Measurements from ENCODE around the gene SMIM24.

SMIM24 gene

DNA sequence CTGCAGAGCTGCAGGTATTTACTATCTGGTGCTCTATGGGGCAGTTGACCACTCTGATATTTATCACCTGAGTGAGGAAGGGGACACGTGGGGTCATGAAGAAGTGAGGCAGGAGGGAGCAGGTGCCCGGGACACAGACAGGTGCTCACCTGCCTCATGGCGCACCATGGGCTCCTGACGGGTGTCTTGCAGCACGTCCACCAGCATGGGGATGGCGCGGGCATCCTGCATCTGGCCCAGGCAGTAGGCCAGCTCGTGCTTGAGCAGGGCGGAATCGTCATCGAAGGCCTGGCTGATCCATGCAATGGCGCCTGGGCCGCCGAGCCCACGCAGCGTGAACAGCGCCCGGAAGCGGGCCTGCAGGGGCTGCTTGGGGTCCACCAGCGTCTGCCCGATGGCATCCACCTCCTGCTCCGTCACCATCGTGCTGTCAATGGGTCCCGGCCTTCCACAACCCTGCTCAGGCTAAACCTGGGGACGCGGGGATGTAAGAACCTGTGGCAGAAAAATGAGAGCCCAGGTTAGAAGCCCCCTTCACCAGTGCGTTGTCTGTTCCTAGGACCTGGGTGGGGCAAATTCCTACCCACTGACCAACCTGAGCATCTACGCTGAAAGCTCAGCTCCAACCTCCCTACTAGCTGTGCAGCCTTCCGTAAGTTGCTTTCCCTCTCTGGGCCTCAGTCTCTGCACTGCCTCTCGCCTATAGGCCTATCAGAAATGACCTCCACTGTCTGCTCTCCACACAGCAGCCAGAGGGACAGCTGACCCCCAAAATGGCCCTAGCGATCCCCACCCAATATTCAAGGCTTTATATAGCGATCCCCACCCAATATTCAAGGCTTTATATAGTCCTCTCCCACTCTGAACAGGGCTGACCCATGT, 16.3 kb upstream of the SMIM24 start:
- no peak for DNase-seq

DNA sequence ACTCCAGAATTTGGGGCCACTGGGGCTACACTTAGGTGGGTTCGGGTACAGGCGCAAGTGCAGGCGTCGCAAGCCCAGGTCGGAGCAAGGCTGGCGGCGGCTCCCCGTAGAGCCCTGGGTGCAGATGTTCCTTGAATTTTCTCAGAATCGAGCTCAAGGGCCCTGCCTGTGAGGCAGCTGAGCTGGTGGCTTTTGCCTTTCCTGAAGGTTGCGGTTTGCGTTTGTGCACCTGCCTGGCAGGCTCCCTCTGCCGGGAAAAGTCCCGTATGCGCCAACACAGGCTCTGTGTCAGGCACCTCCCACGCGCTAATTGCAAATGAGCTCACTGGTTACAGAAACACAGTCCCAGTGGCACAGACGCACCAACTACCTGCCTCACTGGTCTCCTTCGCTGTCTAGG, 14.2 kb upstream of the SMIM24 start:
- peak; percentile 69 for DNase-seq

DNA sequence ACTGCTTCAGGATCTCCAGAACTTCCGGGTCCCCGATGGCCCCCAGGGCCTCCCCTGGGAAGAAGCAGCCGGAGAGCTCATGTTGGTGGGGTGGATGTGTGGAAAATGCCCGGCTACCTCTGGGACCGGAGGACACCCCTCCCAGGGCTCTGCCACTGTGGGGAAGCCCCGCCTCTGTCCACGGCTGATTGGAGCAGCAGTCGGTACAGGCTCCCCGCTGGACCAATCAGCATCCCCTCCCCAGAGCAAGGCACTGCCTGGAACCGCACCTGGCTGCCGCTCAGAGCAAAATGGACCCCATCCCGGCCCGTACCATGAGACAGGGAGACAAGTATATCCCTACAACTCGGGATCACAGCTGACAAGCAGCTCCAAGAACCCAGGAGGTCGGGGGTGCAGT, 13.7 kb upstream of the SMIM24 start:
- DNase-seq, result peak; percentile 43 to 58

DNA sequence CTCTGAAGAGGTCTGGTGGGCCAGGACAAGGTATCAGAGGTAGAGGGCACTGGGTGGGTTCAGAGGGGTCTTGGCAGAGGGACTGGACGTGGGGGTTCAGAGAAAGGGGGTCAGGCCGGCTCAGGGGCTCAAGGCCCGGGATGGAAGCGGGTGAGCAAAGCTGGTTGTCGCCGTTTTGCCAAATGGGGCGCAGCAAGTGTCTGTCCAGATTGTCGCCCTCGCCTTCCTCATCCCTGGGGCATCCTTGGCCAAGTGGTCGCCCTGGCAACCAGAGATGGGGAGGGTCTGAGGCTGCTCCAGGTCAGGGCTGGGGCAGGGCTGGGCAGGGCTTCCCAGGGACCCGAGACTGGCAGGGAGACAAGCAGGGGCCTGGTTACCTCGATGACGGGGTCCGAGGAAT, 13.3 kb upstream of the SMIM24 start:
- DNase-seq, result no peak

DNA sequence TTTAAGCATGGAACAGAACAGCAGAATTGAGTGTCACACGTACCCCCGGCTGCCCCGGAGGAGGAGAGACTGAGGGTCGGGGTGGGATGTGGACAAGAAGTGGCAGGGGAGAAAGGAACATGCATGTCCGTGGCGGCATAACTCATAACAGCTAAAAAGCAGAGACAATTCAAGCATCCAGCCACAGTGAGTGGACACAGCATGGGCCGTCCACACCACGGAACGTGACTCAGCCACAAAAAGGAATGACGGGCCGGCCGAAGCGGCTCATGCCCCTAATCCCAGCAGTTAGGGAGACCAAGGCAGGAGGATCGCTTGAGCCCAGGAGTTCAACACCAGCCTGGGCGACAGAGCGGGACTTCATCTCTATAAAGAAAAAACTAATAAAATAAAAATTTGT, 12.6 kb upstream of the SMIM24 start:
- no peak for DNase-seq

DNA sequence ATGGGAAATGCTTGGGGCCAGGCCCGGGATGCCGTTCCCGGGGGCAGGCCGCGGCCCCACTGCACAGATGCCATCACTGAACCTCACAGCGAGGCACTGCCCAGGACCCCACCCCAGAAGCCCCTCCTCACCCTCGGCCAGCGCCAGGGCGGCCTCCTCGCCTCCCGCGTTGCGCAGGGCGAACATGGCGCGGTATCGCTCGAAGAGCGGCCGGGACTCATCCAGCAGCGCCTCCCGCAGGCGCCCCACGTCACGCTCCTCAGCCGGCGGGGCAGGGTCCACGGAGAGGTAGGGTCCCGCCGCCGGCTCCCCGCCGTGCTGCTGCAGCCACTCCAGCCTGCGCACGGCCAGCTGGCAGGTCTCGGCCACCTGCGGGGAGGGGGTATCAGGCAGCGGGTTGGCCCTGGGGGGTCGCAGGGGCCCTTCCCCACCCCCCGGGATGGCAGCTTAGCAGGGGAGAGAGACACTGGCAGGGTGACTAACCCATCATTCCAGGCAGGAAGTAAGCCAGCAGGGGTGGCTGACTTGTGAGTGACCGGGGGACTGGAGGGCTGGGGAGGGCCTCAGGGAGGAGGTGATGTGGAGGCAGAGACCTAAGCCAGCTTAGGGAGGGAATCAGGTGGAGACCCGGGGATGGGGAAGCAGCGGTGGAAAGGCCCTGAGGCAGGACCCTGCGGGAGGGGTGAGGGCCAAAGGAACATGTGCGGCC, 12.0 kb upstream of the SMIM24 start:
- DNase-seq, result no peak

DNA sequence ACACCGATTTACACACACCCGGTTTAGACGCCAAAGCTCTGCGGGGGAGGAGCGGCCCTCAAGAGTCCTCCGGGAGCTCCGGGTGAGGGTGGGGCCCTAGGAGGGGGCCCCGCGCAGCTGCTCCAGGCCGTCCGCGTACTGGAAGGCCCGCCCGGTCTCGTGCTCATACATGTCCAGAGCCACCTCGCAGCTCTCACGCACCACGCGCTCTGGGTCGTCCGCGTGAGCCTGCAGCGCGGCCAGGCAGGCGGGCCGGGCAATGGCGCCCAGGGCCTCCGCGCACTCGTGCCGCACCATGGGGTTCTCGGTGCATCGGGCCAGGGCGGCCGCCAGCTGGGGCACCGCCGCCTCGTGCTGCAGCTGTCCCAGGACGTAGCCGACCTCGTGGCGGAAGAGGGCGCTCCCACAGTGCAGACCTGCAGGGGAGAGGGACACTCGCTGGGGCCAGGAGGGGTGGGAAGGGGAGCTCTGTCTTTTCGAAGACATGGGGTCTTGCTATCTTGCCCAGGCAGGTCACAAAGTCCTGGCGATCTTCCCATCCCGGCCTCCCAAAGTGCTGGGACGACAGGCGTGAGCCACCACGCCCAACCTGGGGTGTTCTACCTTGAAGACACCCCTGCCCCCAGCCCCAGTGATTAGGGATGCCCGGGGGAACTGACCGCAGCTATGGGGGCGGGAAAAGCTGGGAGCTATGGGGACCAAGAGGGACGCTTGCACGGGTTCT, 11.2 kb upstream of the SMIM24 start:
- DNase-seq, result no peak

DNA sequence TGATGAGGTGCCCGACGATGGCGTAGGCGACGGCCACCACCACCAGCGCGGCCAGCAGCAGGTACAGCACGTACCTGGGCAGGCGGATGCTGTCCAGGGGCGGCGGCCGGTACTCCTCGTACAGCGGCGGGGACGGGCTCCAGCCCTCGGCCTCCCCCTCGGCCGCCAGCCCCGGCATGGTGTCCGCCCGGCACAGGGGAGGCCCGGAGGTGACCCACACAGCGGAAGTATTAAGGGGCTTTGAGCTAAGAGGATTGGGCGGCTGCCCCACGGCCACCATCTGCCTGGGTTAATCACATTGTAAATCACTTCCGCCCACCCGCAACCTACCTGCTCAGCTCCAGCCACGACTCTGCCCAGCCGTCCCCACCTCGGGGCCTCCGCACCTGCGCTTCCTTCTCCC, 2.9 kb upstream of the SMIM24 start, which contains the start of gene SMIM44:
SMIM44 (minus strand) TSS at position 216 of the 403 bp plus-strand sequence; CDS start at position 178, 38 bp downstream.
- no peak for DNase-seq

DNA sequence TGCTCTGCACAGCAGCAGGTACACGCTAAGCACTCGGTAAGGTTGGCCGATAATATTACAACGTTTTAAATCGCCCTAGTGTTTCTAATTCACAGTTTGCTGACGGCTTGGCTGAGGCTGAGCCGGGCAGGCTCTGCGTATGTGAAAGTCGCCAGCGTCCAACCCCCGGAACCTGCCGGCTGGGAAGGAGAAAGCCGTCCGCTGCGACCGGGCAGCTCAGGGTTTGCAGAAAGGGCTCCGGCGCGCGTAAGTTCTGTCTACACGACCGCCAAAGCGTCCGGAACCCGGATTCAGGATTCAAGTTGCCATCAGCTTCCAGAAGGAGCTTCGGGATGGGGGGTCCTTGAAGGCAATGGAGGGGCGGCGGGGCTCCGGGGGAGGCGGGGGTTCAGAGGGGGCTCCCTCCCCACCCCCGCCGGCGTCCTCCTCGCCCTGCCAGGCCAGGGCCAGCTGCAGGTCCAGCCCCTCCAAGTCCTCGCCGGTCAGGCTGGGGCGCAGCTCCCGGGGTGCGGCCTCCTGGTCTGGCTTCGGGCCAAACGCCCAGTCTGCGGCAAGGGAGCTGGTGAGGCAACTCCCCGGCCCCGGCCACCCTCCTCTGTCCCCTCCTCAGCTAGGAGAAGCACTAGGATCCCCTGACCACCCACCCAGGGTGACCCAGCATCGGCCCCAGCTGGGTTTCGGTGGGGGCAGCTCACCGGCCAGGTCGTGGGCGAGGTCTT, 2.3 kb upstream of the SMIM24 start:
- DNase-seq, result no peak

DNA sequence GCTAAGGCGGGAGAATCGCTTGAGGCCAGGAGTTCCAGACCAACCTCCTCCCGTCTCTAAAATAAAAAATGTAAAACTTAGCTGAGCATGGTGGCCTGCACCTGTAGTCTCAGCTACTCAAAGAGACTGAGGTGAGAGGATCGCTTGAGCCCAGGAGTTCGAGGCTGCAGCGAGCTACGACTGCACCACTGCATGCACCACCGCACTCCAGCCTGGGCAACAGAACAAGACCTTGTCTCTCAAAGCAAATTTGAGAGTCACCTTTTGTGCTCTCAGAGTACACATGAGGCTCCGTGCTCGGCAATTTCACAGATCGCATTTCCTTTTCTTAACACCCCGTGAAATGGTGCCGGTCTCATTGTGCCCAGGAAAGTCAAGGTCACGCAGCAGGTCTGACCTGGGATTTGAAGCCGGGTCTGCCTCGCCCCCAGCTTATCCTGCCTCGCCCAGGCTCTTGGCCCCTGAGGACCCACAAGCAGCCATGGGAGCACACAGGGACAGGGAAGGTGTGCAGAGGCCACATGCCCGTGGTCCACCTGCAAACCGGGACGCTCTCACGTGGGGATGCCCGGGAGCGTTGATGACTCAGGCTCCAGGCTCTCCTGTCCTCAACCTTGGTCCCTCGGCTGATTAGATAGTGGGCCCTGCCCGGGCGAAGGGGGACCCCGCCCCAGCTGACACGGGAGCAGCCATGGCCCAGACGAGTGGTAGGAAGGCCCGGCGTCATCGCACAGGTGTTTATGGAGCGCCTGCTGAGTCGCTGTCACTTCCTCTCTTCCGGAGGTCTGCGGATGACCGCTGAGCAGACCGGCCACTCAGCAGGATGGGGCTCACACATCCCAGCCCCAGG, 1.1 kb upstream of the SMIM24 start:
- no peak for DNase-seq

DNA sequence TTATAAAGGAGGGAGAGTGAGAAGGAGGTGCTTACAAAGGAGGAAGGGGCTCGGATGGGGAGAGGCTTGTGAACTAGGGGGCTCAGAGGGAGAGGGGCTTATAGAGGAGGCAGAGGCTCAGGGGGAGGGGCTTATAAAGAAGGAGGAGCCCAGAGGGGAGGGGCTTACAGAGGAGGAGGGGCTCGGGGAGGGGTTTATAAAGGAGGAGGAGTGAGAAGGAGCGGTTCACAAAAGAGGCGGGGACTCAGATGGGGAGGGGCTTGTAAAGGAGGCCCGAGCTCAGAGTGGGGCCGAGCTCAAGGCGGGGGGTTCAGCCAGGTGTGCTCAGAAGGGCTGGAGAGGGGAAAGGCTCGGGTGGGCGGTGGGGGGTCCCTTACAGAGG, 500 bp downstream of the SMIM24 start:
- peak in 1 of 2 donors; percentile 36 for DNase-seq

DNA sequence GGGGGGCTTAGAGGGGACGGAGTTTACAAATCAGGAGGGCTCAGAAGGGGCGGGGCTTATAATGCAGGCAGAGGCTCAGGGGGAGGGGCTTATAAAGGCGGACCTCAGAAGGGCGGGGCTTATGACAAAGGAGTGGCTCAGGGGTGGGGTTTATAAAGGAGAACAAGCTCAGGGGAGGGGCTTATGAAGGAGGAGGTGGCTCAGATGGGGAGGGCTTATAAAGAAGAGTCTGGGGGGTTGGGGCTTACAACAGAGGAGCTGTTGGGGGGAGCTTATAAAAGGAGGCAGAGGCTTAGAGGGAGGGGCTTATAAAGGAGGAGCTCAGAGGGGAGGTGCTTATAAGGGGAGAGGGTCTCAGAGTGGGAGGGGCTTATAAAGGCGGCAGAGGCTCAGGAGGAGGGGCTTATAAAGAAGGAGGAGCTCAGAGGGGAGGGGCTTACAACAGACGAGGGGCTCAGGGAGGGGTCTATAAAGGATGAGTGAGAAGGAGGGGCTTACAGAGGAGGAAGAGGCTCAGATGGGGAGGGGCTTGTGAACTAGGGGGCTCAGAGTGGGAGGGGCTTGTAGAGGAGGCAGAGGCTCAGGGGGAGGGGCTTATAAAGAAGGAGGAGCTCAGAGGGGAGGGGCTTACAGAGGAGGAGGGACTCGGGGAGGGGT, 1.0 kb downstream of the SMIM24 start:
- peak; percentile 31 to 38 for DNase-seq

DNA sequence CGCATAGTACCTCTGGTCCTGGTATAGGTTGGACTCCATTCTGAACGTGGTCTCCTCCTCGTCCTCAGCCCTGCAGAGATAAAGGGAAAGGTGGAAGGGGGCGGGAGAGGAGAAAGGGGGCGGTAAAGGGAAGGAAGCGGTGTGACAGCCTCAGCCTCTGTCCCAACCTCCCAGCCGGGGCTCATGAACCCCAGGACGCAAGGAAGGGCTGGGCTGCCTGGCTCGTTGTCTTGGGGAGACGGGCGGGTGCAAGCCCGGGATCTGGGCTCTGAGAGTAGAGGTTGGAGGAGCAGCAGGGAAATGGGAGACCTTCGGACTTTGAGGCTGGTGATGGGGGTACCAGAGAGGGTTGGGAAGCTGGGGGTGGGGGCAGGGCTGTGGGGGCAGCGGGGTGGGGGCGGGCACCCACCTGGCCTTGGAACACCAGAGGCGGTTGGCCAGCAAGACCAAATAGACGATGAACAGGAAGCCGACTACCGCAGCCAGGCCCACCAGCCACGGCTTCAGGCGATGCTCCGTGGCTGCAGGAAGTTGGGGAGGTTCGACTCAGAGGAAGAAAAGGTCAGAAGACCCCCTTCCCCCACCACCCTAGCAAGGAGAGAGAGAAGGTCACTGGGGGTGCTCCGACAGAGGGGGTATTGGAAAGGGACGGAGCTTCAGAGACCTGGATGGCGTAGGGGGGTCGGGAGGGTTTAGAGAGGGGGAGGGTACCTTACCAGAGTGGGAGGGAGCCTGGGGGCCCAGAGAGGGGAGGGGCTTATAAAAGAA, 1.7 kb downstream of the SMIM24 start:
- DNase-seq, result no peak

DNA sequence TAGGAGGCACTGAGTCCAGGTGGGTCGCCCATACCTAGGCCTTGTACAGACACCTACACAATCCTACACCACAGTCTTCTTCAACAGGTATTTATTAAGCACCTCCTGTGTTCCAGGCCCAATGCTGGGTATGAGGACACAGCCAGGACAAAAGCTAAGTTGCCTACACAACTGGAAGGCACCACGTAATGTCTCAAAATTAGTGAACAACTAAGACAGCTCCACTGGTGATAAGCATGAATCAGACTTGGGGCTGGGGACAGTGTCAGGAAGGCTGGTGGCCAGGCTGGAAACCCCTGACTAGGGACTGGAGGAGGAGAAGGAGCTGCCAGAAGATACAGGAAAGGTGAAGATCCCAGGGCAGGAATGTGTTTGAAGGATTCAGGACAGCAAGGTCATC, 2.4 kb downstream of the SMIM24 start:
- DNase-seq, result no peak

DNA sequence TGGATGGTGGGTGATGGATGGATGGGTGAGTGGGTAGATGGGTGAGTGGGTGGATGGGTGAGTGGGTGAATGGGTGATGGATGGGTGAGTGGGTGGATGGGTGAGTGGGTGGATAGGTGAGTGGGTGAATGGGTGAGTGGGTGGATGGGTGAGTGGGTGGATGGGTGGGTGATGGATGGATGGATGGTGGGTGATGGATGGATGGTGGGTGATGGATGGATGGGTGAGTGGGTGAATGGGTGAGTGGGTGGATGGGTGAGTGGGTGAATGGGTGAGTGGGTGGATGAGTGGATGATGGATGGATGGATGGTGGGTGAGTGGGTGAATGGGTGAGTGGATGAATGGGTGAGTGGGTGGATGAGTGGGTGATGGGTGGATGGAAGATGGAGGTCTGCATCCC, 2.8 kb downstream of the SMIM24 start:
- DNase-seq, result no peak

DNA sequence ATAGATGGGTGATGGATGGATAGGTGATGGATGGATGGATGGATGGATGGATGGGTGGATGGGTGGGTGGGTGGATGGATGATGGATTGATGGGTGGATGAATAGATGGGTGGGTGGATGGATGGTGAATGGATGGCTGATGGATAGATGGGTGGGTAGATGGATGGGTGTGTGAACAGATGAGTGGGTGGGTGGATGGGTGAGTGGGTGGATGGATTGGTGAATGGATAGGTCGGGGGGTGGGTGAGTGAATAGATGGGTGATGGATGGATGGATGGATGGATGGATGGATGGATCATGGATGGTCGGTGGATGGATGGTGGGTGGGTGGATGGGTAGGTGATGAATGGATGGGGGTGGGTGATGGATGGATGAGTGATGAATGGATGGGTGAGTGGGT, 3.5 kb downstream of the SMIM24 start:
- DNase-seq, result no peak

DNA sequence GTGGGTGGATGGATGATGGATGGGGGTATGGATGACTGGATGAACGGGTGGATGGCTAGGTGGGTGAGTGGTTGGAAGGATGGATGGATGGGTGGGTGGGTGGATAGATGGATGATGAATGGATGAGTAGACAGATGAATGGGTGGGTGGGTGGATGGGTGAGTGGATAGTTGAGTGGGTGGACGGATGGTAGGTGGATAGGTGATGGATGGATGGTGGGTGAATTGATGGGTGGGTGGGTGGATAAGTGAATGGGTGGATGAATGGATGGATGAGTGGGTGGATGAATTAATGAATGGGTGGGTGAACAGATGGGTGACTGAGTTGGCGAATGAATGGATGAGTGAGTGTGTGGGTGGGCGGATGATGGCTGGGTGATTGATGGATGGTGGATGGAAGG, 4.9 kb downstream of the SMIM24 start:
- DNase-seq, result no peak

DNA sequence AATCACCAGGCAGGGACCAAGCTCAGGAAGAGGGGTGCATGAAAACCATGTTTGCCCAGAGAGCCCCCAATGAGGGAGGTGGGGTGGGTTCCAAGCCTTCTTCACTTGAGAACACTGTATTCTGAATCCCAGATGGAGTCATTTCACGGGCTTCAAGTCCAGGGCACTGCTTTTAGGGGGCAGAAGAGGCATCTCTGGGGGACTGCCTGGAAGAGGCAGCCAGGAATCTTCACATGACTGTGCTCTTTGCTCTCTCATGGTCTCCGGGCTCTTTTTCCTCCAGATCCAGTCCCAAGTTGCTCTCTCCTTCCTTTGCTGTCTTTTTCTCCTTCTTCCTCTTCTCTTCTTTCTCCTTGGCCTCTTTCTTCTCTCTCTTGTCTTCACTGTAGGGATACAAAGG, 5.7 kb downstream of the SMIM24 start:
- DNase-seq, result no peak

DNA sequence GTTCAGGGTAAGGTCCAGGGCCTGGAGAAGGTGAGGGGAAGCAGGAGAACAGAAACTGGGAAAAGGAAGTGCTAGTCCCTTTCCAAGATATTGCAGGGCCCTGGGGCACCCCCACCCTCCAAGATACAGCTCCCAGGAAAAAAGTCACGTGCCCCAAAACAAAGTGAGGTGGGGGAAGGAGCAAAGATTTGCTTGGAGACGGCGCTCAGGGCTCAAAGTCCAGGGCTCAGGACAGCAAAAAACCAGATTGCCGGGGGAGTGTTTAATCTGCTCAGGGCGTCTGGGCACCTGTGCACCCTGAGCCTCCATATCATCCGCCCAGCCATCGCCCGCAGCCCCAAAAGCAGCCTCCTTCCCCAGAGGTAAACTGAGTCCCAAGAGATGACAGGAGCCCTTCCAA, 6.3 kb downstream of the SMIM24 start:
- DNase-seq, result no peak

DNA sequence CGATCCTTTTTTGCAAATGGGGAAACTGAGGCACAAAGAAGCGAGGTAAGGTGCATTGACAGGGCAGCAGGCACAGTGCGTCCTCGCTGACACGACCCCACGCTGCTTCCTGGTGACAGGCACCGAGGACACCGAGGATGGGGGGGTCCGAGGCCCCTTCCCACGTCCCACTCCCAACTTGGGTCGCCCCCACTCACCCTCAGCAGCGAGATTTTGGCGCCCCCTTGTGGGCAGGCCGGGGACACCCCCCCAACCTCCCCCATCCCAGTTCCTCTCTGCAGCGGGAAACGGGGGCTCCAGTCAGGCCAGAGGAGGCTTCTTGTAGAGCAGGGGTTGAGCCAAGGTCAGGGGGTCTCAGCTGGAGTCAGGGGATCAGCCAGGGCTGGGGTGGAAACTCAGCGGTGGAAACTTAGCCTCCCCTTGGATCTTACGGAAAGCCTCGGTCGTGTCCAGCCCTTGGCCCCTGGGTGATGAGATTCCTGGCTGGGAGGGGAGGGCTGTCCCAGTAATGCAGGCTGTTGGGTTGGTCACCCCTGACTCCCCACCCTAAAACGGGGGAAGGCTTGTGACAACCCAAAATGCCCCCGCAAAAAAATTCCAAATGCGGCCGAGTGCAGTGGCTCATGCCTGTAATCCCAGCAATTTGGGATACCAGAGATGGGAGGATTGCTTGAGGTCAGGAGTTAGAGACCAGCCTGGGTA, 8.2 kb downstream of the SMIM24 start:
- DNase-seq, result peak; percentile 55 to 63
